ENCODE results near the gene HBG2.

GRCh38 chr11:5257296-5257695, 2.7 kb upstream of the HBG2 start:
- no peak for TF ChIP-seq REST (IDR thresholded peaks at IDR 0.05; ENCODE audit: unreplicated experiment)
- peak; percentile 54; the same call in 1 of the 2 replicates for TF ChIP-seq NANOG (IDR thresholded peaks at IDR 0.05; ENCODE audit: borderline replicate concordance)
- no peak for TF ChIP-seq CTCF (conservative IDR thresholded peaks at IDR 0.05; ENCODE audit: low read depth in 2 of 2)
- TF ChIP-seq CREB1 (CRISPR knock-in tag; IDR thresholded peaks at IDR 0.05; ENCODE audit: low read depth): no peak
- TF ChIP-seq EZH2 (IDR thresholded peaks at IDR 0.05; ENCODE audit: low read depth, unreplicated experiment): no peak
- TF ChIP-seq EZH2phosphoT487 (IDR thresholded peaks at IDR 0.05; ENCODE audit: unreplicated experiment): no peak
- no peak for TF ChIP-seq POLR2AphosphoS5 (IDR thresholded peaks at IDR 0.05; ENCODE audit: low read depth)
- no peak for TF ChIP-seq ZNF331 (CRISPR knock-in tag; IDR thresholded peaks at IDR 0.05; ENCODE audit: low read depth)
- TF ChIP-seq ETS1 (IDR thresholded peaks at IDR 0.05): no peak
- no peak for TF ChIP-seq ZNF114 (CRISPR knock-in tag; IDR thresholded peaks at IDR 0.05)

All from GM23338 (cell line).